Posterior cingulate gyrus (tissue), 11 donors: Measurements from ENCODE around the gene TRAP1.
A peak's percentile ranks its signal among the peaks of the same experiment; 100 is the strongest.

ENCODE experiments used
- DNase-seq, 10 donors: peaks; one replicate each; pipeline versions ENCODE4 v3.0.0 to v3.0.0-alpha.2; 2020 to 2021; ENCODE audit warnings: mixed read lengths in 3 of 10
- intact Hi-C: fragments of 100-400 bp; cut with DNase I; formaldehyde crosslinking; loops from one replicate; pipeline ENCODE4 v1.15.1; 2023

The TRAP1 gene

GRCh38 chr16:3655030-3655395 lies 62.3 kb downstream of the TRAP1 start:
- intact Hi-C loops: no loop called here
- peak in 3 of 10 donors; percentile 13 to 59 (median 45) for DNase-seq

GRCh38 chr16:3654249-3654991 lies 62.9 kb downstream of the TRAP1 start, which contains the start of gene DNASE1:
Gene DNASE1, plus strand, starts transcription at chr16:3654691. Its CDS starts 683 bp downstream, at chr16:3655374.
- intact Hi-C loops: no loop called here

GRCh38 chr16:3652373-3653195 lies 64.7 kb downstream of the TRAP1 start:
- peak in 3 of 10 donors; percentile 8 to 66 (median 38) for DNase-seq
- intact Hi-C loops: no loop called here

More at GRCh38 chr16:3654249-3654991, 62.9 kb downstream of the TRAP1 start, which contains the start of gene DNASE1:
- DNase-seq: peak in 5 of 10 donors; percentile 24 to 77 (median 57)

- DNase-seq: peak in 3 of 10 donors; percentile 8 to 62 (median 49)
- intact Hi-C loops: no loop called here
Measured at GRCh38 chr16:3651461-3652372, 65.6 kb downstream of the TRAP1 start.

GRCh38 chr16:3650631-3651265 lies 66.6 kb downstream of the TRAP1 start:
- intact Hi-C loops: no loop called here
- no peak for DNase-seq

GRCh38 chr16:3646348-3646920 lies 70.9 kb downstream of the TRAP1 start:
- intact Hi-C loops: no loop called here
- peak in 1 of 10 donors; percentile 63 for DNase-seq

GRCh38 chr16:3645504-3646347 lies 71.6 kb downstream of the TRAP1 start:
- intact Hi-C loops: no loop called here
- DNase-seq: no peak

GRCh38 chr16:3645108-3645503 lies 72.2 kb downstream of the TRAP1 start:
- intact Hi-C loops: no loop called here
- no peak for DNase-seq

GRCh38 chr16:3643095-3643730 lies 74.1 kb downstream of the TRAP1 start:
- intact Hi-C loops: no loop called here
- peak in 1 of 10 donors; percentile 42 for DNase-seq

- intact Hi-C loops: no loop called here
Measured at GRCh38 chr16:3642397-3643094, 74.8 kb downstream of the TRAP1 start.

GRCh38 chr16:3641801-3642396 lies 75.4 kb downstream of the TRAP1 start:
- DNase-seq: no peak
- intact Hi-C loops: no loop called here

More at GRCh38 chr16:3642397-3643094, 74.8 kb downstream of the TRAP1 start:
- DNase-seq: peak in 1 of 10 donors; percentile 57

- intact Hi-C loops: no loop called here
- peak in 1 of 10 donors; percentile 39 for DNase-seq
Measured at GRCh38 chr16:3640632-3641501, 76.5 kb downstream of the TRAP1 start.

GRCh38 chr16:3640207-3640606 lies 77.1 kb downstream of the TRAP1 start:
- intact Hi-C loops: no loop called here
- DNase-seq: no peak

- DNase-seq: peak in 1 of 10 donors; percentile 42
- intact Hi-C loops: no loop called here
Measured at GRCh38 chr16:3638916-3639644, 78.2 kb downstream of the TRAP1 start.

- intact Hi-C loops: no loop called here
- no peak for DNase-seq
Measured at GRCh38 chr16:3637371-3637923, 79.9 kb downstream of the TRAP1 start.
